Measurements from ENCODE around the gene DENND1C.

DNA sequence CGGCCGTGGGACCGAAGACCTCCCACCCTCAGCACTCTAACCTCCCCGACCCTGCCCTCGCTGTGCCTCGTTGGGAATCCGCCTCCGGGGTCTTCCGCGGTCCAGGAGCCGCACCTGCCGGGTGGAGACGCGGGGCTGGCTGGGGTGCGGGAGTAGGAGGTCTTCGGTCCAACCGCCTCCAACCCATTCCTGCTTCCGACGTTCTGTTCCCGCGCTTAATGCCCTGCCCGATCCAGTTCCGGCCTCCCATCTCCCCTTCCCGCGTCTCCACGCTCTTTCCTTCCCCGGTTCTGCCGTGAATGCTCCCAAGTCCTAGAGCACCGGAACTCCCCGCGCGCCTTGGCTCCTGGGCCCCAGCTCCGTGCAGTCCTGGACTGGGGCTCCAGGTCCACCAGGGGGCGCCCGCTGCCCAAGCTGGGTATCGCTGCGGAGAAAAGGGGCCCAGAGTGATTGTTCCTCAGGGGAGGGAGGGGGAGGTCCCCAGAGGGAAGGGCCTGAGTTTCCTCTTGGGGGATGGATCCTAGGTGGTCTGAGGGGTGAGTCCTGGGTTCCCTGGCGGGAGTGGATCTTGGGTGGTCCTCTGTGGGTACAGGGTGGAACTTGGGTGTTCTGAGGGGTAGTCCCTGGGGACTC is 35.2 kb upstream of the DENND1C start:
- TF ChIP-seq EZH2phosphoT487 (IDR thresholded peaks at IDR 0.05) (no peak), EZH2 (IDR thresholded peaks at IDR 0.05) (no peak)
- TF ChIP-seq, protein P1, sequence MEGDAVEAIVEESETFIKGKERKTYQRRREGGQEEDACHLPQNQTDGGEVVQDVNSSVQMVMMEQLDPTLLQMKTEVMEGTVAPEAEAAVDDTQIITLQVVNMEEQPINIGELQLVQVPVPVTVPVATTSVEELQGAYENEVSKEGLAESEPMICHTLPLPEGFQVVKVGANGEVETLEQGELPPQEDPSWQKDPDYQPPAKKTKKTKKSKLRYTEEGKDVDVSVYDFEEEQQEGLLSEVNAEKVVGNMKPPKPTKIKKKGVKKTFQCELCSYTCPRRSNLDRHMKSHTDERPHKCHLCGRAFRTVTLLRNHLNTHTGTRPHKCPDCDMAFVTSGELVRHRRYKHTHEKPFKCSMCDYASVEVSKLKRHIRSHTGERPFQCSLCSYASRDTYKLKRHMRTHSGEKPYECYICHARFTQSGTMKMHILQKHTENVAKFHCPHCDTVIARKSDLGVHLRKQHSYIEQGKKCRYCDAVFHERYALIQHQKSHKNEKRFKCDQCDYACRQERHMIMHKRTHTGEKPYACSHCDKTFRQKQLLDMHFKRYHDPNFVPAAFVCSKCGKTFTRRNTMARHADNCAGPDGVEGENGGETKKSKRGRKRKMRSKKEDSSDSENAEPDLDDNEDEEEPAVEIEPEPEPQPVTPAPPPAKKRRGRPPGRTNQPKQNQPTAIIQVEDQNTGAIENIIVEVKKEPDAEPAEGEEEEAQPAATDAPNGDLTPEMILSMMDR (IDR thresholded peaks at IDR 0.05) = peak; percentile 99

Measured in neural progenitor cell (in vitro differentiated cells).